GM21515 (cell line): ENCODE measurements around the gene ABCB9.
"Not testable (repeated sequence)": the region's sequence is repeated elsewhere in the genome, so short reads cannot be mapped to it uniquely, and the experiment has no call there.

Experiments
- ATAC-seq: cut with Tn5 transposase; IDR thresholded peaks from one replicate; pipeline ENCODE4 v1.9.1; 2021; ENCODE audit not compliant: unreplicated experiment

ABCB9 gene

DNA sequence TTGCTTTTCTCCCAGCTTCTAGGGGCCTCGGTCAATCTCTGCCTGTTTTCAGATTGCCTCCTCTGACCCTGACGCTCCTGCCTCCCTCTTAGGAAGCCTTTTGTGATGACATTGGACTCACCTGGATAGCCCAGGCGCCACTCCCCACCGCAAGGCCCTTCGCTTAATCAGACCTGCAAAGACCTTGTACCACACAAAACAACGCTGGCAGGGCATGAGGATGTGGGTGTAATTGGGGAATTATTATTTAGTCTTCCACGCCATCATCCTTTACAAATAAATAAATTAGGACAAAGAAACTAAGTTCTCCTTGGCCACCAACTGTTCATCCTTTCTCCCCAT lies 62.6 kb downstream of the ABCB9 start:
- no peak for ATAC-seq

DNA sequence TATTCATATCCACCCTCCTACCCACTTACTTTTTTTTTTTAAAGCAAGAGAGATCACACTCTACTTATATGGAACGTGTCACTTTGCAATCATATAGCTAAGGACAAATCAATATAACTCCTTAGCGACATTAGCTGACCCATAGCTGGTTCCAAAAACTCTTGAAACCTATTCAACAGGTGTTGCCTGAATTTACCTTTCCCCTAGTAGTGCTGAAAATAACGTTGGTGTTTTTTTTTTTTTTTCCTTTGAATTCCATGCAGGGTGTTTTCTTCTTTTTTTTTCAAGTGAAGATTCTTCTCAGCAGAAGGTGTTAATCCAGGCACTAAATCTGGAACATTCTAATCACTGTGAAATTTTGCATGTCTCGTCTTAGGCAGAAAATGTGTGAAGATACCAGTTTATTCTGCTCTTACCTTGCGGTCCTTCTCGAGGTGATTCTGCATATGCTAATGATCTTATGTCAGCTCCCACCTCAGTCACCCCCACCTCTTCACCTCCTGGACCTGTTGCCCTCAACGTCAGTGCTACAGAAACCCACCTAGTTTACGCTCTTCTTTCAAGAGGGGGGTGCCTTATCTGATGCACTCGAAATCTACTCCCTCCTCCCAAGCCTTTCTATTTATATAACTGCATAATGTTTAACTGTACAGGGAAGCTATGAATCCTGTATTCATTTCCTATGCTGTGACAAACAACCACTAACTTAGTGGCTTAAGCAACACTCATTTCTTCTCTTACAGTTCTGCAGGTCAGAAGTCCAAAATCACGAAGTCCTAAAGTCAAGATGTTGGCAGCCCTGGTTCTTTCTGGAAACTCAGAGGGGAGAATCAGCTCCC lies 63.2 kb downstream of the ABCB9 start:
- no peak for ATAC-seq

DNA sequence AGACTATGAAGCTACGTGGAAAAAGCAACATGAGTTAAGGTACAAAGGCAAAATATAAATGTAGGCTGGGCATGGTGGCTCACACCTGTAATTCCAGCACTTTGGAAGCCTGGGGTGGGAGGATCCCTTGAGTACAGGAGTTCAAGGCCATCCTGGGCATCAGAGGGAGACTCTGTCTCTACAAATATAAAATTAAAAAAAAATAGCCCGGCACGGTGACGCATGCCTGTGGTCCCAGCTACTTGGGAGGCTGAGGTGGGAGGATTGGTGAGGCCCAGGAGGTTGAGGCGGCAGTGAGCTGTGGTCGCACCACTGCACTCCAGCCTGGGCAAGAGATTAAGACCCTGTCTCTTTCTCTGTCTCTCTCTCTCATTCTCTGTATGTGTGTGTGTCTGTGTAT lies 66.4 kb downstream of the ABCB9 start:
- no peak for ATAC-seq

DNA sequence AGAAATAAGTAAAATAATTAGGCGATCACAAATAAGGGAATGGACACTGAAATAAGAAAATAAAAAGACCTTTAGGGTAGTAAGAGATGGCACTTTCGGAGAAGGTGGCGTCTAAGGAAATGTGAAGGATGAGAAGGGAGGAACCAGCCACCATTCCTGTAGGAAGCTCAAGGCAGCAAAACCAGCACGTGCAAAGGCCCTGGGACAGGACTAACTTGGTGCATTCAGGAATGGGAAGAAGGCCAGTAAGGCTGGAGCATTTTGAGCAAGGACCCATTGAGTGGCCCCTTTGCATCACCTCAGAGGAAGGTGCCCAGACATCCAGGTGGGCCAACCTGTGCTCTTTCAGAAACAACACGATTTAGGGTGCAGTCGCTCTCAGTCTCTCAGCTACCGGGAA lies 69.6 kb downstream of the ABCB9 start:
- ATAC-seq, result no peak

DNA sequence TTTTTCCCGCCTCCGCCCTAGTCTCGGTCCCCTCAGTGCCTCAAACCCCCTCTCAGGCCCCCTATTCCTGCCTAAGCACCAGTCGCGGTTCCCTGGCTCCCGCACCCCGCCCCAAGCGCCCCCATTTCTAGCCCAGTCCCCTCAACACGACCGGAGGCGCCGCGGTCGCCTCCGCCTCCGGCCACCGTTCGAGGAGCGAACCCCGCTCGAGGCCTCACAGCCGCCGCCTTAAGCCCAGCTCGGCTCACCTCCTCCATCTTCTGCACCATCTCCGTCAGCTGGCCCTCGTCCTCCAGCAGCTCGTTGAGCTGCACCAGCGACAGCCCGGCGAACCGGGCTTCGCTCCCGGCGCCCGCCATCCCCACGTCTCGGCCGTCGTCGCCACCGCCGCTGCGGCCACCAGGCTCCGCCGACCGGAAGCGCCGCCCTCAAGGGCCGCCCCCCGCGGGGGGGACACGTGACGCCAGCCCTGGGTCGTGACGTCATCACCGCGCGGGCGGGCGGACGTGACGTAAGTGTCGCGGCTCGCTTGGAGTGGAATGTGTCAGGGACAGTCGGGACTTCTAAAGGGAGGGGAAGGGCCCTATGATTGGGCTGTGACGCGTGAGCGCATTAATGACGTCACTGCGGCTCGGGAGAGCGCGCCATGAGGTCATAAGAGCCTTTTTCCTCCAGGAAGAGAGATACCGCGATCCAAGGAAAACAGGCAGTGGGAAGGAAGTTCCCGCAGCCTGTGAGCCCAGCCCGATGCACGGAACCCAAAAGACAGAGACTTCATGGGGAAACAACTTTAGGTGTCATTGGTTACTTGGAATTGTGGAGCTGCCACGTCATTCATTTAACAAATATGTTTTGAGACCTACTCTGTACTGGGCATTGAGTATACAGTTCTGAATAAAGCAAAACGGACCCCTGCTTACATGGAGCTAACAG lies 70.3 kb downstream of the ABCB9 start, which contains the start of gene VPS37B:
Gene VPS37B, minus strand, starts transcription at position 421 of the 933 bp plus-strand sequence. Its CDS starts 62 bp downstream, at position 359.
- ATAC-seq, result no peak

DNA sequence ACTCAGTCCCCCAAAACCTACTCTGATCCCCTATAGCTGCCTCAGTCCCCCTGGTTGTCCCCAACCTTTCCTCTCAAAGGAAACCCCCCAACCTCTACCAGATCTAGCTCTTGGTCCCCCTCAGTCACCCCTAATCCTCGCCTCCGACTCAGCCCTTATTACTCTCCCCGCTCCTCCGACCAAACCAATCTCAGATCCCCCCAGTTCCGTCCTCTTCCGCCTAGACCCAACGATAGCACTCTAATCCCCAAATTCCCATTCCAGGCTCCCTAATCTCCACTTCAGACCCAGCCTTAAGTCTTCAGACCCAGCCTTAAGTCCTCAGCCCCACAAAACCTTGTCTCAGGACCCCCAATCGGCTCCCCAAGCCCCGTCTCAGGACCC lies 71.0 kb downstream of the ABCB9 start:
- no peak for ATAC-seq

DNA sequence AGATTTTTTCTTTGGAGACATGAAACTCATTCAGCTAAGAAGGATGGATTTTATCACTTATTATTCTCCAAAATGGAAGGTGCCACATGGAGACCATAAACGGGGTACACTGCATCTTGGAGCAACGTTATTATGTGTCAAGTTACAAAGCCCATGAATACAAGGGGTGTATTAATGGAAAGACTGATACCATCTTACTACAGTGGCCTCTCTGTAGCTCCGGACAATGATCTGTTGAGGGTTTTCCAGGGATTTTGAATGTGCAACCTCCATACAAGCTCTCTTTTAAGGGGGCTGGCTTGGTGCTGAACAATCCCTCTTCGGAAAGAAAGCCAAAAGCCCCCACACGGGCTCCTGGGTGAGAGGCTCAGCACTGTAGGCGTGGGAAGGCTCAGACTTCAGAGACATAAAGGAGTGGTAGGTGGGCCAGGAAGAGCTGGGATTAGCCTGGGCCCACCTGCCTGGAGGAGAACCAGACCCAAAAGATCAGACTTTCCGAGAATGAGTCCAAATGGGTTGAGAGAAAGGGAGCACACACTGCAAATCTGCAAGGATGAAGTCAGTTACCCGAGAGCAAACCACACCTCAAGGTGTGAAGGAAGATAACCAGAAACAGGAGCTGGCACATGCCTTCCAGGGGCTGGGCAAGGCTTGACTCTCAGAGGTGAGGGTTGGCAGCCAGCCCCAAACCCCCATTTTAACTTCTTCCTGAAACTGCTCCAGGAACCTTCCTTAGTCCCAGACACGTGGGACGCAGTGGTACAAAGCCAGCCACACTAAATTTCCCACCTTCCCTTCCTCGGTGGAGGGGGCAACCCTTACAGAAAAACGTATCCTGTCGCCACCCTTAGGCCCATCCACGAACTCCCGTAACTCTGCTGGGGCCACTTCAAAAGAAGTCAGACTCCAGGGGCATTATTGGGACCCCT lies 71.8 kb downstream of the ABCB9 start:
- ATAC-seq, result no peak

DNA sequence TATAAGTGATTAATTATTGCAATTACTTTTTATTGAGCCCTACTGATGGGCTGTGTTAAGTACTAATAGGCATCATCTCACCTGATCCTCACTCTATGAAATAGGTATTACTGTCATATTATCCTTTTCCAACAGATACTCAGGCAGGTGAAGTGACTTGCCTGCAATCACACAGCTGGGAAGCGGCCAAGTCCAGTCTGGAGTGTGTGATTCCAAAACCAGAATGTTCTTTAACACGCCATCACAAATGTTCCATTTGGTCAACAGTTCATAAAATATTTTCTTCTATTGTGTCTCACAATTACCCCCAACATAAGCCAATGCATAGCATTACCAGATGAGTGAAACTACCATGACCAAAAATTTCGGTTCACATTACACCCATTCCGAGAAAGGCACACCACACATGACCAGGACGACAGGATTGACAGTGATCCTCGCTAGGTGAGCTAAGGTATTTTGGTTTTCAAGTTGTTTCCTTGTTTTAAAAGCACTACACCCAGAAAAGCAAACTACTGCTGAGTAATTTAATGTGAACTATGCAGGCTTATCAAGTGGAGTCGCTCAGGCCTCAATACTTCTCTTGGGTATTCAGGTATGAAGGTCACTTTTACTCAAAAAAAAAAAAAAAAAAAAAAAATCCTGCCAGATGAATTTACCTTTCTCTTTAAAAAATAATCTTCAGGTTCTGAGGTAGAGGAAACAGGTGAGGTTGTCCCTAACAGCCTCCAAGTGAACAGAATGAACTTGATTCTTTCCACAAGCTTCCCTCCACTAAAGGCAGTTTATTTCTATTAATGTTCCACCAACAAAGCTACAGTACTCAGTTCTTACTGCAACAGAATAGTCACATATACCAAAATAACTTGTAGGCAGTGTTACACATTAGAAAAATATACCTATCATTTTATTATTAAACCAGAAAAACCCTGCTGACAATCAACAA lies 72.8 kb downstream of the ABCB9 start:
- ATAC-seq, result no peak

DNA sequence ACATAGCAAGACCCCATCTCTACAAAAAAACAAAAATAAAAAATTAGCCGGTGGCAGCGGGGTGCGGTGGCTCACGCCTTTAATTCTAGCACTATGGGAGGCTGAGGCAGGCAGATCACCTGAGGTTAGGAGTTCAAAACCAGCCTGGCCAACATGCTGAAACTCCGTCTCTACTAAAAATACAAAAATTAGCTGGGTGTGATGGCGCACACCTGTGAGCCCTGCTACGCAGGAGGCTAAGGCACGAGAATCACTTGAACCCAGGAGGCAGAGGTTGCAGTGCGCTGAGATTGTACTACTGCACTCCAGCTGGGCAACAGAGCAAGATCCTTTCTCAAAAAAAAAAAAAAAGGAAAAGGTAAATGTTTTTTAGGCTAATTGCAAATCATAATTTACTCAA lies 73.5 kb downstream of the ABCB9 start:
- not testable (repeated sequence) for ATAC-seq

DNA sequence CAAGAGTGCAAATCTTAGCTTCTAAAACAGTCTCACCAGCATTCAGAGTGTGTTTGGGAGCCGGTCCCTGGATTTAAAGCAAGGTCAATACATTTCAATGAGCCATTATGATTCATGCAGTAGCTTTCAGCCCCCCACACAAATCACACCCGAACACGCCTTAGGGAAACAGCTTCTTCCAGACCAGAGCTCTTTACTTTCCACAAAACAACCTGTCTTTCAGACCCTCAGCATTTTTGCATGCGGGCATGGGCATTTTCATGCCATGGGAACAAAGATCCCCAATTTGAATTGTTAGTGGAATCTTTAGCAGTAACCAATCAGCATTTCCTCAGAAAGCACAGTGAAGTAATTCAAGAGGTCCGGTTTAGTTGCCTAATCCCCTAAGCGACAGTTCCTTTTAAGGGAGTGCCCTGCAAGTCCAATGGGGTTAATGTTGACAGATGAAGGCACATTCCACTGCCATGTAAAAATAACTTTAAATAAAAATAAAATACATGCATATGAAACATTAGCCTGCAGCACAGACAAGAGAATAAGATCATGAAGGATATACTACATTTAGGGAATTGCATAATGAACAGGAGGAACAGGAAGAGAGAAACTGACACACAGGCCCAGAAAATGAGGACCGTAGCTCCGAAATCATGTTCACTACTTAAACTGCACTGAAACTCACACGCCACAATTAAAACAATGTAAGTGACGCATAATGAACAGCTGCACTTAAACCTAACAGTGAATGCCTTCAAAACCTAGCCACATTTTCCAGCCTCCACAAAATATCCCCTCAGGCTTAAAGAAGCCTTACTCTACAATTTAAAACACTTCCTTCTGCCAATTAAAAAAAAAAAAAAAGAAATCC lies 74.4 kb downstream of the ABCB9 start:
- no peak for ATAC-seq

DNA sequence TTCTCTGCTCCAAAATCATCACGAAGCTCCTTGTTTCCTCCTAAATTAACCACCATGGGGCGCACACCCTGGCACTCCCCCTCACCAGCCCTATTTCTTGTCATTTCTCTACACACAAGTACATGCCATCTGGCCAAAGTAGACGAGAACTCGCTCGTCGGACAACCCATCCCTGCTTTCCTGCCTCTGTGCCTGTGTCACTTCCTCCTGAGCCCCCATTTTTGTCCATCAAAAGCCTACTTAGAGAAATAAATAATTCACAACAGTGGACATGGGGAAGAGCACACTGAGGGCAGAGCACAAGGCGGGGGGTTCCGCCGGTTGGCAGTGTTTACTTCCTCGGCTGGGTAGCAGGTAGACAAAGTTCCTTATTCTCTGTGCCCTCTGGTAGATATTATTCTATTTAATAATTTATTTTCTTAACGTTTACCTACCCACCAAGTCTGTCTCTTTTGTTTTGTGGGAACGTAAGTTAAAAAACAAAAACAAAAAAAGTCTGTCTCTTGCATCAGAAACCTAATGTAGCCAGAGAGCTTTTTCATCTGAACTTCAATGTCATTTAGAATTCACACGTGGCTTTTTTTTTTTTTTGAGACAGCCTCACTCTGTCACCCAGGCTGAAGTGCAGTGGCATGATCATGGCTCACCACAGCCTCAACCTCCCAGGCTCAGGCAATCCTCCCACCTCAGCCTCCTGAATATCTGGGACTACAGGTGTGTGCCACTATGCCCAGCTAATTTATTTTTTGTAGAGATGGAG lies 76.3 kb downstream of the ABCB9 start:
- ATAC-seq, result no peak

DNA sequence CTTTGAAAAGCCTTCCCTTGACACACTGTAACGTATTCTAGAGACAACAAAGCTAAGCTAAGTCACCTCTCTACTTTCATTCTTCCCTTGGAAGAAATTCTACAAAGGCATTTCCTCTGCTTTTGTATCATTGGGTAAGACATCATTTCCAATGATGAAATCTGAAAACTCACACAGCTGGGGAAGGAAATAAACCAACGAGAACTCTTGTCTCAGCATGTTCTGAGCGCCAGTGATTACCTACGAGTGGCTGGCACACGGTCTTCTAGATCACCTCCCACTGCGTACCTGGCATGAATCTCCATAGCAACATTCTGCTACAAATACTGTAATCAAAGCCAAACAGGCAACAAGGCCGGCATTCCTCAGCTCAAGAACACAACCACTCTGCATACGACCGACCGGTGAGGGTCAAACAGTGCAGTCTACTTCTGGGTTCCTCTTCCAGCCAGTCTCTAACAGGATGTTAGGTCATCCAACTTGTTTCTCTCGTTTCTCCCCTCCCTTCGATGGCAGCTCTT lies 78.0 kb downstream of the ABCB9 start:
- peak; percentile 38 for ATAC-seq

DNA sequence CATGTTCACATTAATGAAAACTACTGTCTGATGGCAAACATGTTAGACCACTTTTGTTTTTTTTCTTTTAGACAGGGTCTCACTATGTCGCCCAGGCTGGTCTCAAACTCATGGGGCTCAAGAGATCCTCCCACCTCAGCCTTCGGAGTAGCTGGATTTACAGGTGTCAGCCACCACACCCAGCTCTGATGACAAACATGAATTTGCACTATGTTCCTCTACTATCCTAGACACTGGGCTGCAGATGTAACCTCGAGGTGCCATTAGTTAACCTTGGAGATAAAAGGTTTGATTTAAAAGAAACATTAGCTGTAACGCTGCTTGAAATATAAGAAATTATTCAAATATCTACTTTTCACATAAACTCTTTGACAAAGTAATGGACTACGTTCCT lies 78.4 kb downstream of the ABCB9 start:
- ATAC-seq, result peak; percentile 27

DNA sequence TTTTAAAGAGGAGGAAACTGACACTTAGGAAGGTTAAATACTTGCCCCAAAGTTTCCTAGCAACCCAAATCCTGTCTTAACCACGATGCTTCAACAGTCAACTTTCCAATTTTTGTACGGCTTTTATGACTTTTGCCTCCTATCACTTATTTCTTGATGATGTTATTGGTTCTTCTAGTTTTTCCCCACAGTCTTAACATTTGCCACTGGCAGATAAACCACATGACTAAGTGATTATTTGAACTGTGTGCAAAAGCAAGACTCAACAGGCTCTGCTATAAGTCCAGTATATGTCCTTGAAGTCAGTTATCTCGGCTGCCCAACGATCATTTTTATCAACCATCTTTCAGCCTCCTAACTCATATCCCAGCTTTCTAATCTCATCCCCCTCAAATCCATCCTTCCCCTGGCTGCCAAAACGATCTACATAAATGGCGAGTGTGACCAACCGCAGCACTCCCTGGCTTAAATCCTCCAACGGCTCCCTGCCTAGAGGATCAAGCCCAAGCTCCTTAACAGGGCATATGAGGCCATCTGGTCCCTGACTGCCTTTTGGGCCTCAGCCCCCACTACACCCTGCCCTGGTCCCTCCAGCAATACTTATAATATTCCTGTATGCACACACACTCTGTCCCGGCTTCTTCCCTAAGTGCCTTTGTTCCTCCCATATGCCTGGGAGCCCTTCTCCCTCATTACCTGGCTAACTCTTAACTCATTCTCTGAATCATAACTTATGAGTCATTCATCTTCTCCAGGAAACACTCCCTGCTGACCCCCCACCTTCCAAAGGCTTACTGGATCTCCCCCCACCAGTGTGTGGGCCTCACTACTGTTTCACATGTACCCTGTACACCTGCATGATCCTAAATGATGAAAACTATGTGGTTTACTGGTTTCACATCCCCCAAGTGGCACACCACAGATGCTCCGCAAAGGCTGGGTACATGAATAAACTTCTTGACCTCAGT lies 79.1 kb downstream of the ABCB9 start:
- peak; percentile 76 for ATAC-seq

DNA sequence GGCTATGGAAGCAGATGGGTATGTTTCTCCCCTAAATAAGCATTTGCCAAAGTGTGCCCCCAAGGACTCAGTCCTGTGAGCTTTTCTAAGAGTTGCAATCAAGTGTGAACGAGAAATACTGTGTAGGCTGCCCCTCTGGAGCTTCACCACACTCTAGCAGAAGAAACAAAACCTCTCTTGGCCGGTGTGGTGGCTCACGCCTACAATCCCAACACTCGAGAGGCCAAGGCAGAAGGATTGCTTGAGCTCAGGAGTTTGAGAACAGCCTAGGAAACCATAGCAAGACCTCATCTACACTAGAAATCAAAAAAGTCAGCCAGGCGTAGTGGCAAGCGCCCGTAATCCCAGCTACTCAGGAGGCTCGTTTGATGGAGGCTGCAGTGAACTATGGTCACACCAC lies 80.1 kb downstream of the ABCB9 start:
- ATAC-seq, result no peak

DNA sequence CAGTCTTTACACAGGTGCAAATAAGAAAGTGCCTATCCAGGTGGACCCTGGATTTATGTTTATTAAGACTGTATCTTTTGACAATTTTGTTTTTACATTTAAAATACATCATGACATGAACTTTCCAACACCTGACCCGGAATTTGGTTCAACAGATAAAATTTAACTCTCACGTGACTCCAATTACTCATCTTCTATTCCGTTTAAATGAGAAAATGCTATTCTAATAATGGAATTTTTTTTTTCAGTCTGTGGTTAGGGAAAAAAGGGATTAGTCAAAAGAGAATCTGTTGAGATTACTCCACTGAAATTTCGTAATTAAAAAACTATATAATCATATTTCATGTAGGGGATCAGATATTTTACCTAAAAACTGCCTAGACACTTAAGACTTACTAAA lies 81.4 kb downstream of the ABCB9 start:
- ATAC-seq, result no peak
